Esophagus muscularis mucosa (tissue), 3 donors: ENCODE measurements around the gene ARL14.

Experiments
- POLR2A ChIP-seq: fragments of 450-650 bp; IDR thresholded peaks from one replicate; pipeline ENCODE4 v1.6.1; 2017; ENCODE audit warnings: antibody characterized with exemption, moderate library complexity, mild to moderate bottlenecking, low read depth
- POLR2AphosphoS5 ChIP-seq, 2 donors: sonication (generic); formaldehyde crosslinking; IDR thresholded peaks; one replicate each; pipeline ENCODE4 v1.6.1; 2017; ENCODE audit warnings: antibody characterized with exemption in 2 of 2
- TF ChIP-seq, protein P1 (sequence below), 3 experiments: fragments of 200-600 bp in 2 of 3; fragments of 450-650 bp in 1 of 3; sonication (generic) in 2 of 3; IDR thresholded peaks; one replicate each; pipeline ENCODE4 v1.5.1; 2017 to 2019; ENCODE audit warnings: antibody characterized with exemption in 3 of 3, mild to moderate bottlenecking in 2 of 3, moderate library complexity in 1 of 3

DNA sequence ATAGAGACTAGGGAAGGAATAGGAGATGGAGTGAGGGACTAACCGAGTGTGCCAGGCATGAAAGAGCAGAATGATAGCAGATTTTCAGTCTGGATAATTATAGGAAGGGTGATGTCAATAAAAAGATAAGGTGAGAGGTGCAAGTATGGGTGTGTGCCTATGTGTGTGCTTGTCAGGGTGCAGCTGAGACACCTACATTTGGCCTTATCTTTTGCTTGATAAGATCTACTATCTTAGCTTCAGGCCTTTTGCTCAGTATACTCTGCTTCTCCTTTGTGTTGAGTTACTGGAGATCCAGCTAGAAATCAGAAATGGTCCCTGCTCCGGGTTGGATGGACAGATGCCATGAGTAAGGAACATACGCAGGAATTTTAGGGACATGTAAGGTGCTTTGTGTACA is 17.4 kb downstream of the ARL14 start:
- TF ChIP-seq, protein P1, sequence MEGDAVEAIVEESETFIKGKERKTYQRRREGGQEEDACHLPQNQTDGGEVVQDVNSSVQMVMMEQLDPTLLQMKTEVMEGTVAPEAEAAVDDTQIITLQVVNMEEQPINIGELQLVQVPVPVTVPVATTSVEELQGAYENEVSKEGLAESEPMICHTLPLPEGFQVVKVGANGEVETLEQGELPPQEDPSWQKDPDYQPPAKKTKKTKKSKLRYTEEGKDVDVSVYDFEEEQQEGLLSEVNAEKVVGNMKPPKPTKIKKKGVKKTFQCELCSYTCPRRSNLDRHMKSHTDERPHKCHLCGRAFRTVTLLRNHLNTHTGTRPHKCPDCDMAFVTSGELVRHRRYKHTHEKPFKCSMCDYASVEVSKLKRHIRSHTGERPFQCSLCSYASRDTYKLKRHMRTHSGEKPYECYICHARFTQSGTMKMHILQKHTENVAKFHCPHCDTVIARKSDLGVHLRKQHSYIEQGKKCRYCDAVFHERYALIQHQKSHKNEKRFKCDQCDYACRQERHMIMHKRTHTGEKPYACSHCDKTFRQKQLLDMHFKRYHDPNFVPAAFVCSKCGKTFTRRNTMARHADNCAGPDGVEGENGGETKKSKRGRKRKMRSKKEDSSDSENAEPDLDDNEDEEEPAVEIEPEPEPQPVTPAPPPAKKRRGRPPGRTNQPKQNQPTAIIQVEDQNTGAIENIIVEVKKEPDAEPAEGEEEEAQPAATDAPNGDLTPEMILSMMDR (IDR thresholded peaks at IDR 0.05): no peak
- no peak for TF ChIP-seq POLR2AphosphoS5 (IDR thresholded peaks at IDR 0.05)
- no peak for TF ChIP-seq POLR2A
